OCI-LY7 (cell line): ENCODE data around the gene GFI1B.

Source experiments
- CTCF ChIP-seq: fragments of 200-600 bp; sonication (generic); conservative IDR thresholded peaks from 2 replicates; pipeline ENCODE4 v1.5.1; 2014; ENCODE audit warnings: mild to moderate bottlenecking, antibody characterized with exemption, low read length, moderate library complexity, mixed read lengths
- EZH2phosphoT487 ChIP-seq: fragments of 200-600 bp; sonication (generic); IDR thresholded peaks from 2 replicates; pipeline ENCODE4 v1.6.1; 2018; ENCODE audit warnings: low read depth, borderline replicate concordance, mild to moderate bottlenecking, mixed run types, antibody characterized with exemption, low read length, moderate library complexity, mixed read lengths

GRCh38 chr9:132970324-132971062 is 8.0 kb upstream of the GFI1B start:
- TF ChIP-seq CTCF, result no peak
- TF ChIP-seq EZH2phosphoT487, result no peak
